GM21381 (cell line): Measurements from ENCODE around the gene ITSN1.

Experiments
- ATAC-seq: cut with Tn5 transposase; IDR thresholded peaks from one replicate; pipeline ENCODE4 v1.9.1; 2021; ENCODE audit warnings: mild to moderate bottlenecking, moderate library complexity; ENCODE audit not compliant: unreplicated experiment

Gene ITSN1

GRCh38 chr21:33834801-33835500, 192.7 kb downstream of the ITSN1 start:
- no peak for ATAC-seq

- ATAC-seq = no peak
Measured at GRCh38 chr21:33835920-33836319, 193.6 kb downstream of the ITSN1 start.

- no peak for ATAC-seq
Measured at GRCh38 chr21:33836408-33836807, 194.1 kb downstream of the ITSN1 start.

- ATAC-seq = no peak
Measured at GRCh38 chr21:33839167-33839716, 196.9 kb downstream of the ITSN1 start.

- ATAC-seq = no peak
Measured at GRCh38 chr21:33839806-33840205, 197.5 kb downstream of the ITSN1 start.

- ATAC-seq = no peak
Measured at GRCh38 chr21:33840771-33841170, 198.5 kb downstream of the ITSN1 start.

GRCh38 chr21:33841561-33841960, 199.3 kb downstream of the ITSN1 start:
- ATAC-seq = no peak

GRCh38 chr21:33843216-33843615, 200.9 kb downstream of the ITSN1 start:
- ATAC-seq = no peak

- no peak for ATAC-seq
Measured at GRCh38 chr21:33844104-33844889, 202.0 kb downstream of the ITSN1 start.

GRCh38 chr21:33844890-33845205, 202.5 kb downstream of the ITSN1 start:
- ATAC-seq = no peak

GRCh38 chr21:33846141-33846540, 203.8 kb downstream of the ITSN1 start:
- ATAC-seq = no peak

- ATAC-seq = no peak
Measured at GRCh38 chr21:33847588-33848248, 205.4 kb downstream of the ITSN1 start.

- no peak for ATAC-seq
Measured at GRCh38 chr21:33848249-33848953, 206.1 kb downstream of the ITSN1 start.

- no peak for ATAC-seq
Measured at GRCh38 chr21:33849834-33850233, 207.5 kb downstream of the ITSN1 start.

GRCh38 chr21:33850401-33850800, 208.1 kb downstream of the ITSN1 start:
- no peak for ATAC-seq

GRCh38 chr21:33850985-33851384, 208.7 kb downstream of the ITSN1 start:
- ATAC-seq = no peak

- ATAC-seq = no peak
Measured at GRCh38 chr21:33852485-33852884, 210.2 kb downstream of the ITSN1 start.

- ATAC-seq = no peak
Measured at GRCh38 chr21:33854604-33855003, 212.3 kb downstream of the ITSN1 start.

- ATAC-seq = no peak
Measured at GRCh38 chr21:33855190-33855589, 212.9 kb downstream of the ITSN1 start.

- no peak for ATAC-seq
Measured at GRCh38 chr21:33856893-33857527, 214.7 kb downstream of the ITSN1 start.
